KMS-11 (cell line): ENCODE measurements around the gene RALGPS1.

Source experiments
- H2AFZ ChIP-seq: fragments of 200-600 bp; sonication (generic); 2 replicates; pipeline ENCODE4 v1.6.1; 2016; ENCODE audit warnings: antibody characterized with exemption, mixed run types, low read depth
- H3K27ac ChIP-seq: fragments of 200-600 bp; sonication (generic); 2 replicates; pipeline ENCODE4 v1.6.1; 2016; ENCODE audit warnings: mild to moderate bottlenecking, mixed run types
- H3K27me3 ChIP-seq: fragments of 200-600 bp; sonication (generic); 2 replicates; pipeline ENCODE4 v1.6.1; 2017; ENCODE audit warnings: mild to moderate bottlenecking, low read depth, mixed run types, moderate library complexity; ENCODE audit not compliant: insufficient read depth
- H3K36me3 ChIP-seq: fragments of 200-600 bp; sonication (generic); 2 replicates; pipeline ENCODE4 v1.6.1; 2017; ENCODE audit warnings: mild to moderate bottlenecking, mixed run types; ENCODE audit not compliant: insufficient read depth
- H3K4me1 ChIP-seq: fragments of 200-600 bp; sonication (generic); 2 replicates; pipeline ENCODE4 v1.6.1; 2016; ENCODE audit warnings: mild to moderate bottlenecking, low read depth, mixed run types; ENCODE audit not compliant: poor library complexity, severe bottlenecking
- H3K4me2 ChIP-seq: fragments of 200-600 bp; sonication (generic); 2 replicates; pipeline ENCODE4 v1.7.0; 2016; ENCODE audit warnings: mild to moderate bottlenecking, mixed run types
- H3K4me3 ChIP-seq: fragments of 200-600 bp; sonication (generic); IDR thresholded peaks from 2 replicates; pipeline ENCODE4 v1.6.1; 2017; ENCODE audit warnings: low read depth, low read length, mixed read lengths; ENCODE audit not compliant: insufficient read depth
- H3K79me2 ChIP-seq: fragments of 200-600 bp; sonication (generic); 2 replicates; pipeline ENCODE4 v1.6.1; 2016; ENCODE audit warnings: low read depth, mixed run types; ENCODE audit not compliant: insufficient read depth
- H3K9ac ChIP-seq: fragments of 200-600 bp; sonication (generic); 2 replicates; pipeline ENCODE4 v1.6.1; 2016; ENCODE audit warnings: mild to moderate bottlenecking, mixed run types
- H4K20me1 ChIP-seq: fragments of 200-600 bp; sonication (generic); 2 replicates; pipeline ENCODE4 v1.6.1; 2016; ENCODE audit warnings: mild to moderate bottlenecking, mixed run types; ENCODE audit not compliant: insufficient read depth
- CTCF ChIP-seq: fragments of 200-600 bp; sonication (generic); conservative IDR thresholded peaks from 2 replicates; pipeline ENCODE4 v1.6.1; 2017; ENCODE audit warnings: low read depth, mild to moderate bottlenecking, antibody characterized with exemption, low read length, moderate library complexity, mixed read lengths

RALGPS1 gene

GRCh38 chr9:127232833-127233549 is 318.4 kb downstream of the RALGPS1 start:
- no peak overlapping the region for H2AFZ ChIP-seq
- H3K27me3 ChIP-seq: no peaks in the 10 kb centered on the region
- H4K20me1 ChIP-seq: no peaks in the 10 kb centered on the region
- H3K4me2 ChIP-seq: no peak overlapping the region
- H3K4me1 ChIP-seq: peaks cover 3% of the 10 kb centered on the region
- H3K27ac ChIP-seq: no peak overlapping the region
- no peak overlapping the region for H3K9ac ChIP-seq
- H3K4me3 ChIP-seq: no peak overlapping the region
- no peak for TF ChIP-seq CTCF
- H3K36me3 ChIP-seq: no peaks in the 10 kb centered on the region
- no peaks in the 10 kb centered on the region for H3K79me2 ChIP-seq

- Histone ChIP-seq H3K4me1 (peaks cover 3% of the 10 kb centered on the region), H3K4me2 (no peak overlapping the region), H3K79me2 (no peaks in the 10 kb centered on the region), H2AFZ (no peak overlapping the region), H3K36me3 (no peaks in the 10 kb centered on the region), H3K27me3 (no peaks in the 10 kb centered on the region), H3K4me3 (no peak overlapping the region), H3K27ac (no peak overlapping the region), H3K9ac (no peak overlapping the region), H4K20me1 (no peaks in the 10 kb centered on the region)
- no peak for TF ChIP-seq CTCF
These were observed 319.0 kb downstream of the RALGPS1 start for GRCh38 chr9:127233550-127233949.

GRCh38 chr9:127233989-127234388 is 319.4 kb downstream of the RALGPS1 start:
- H3K27ac ChIP-seq: no peak overlapping the region
- H3K36me3 ChIP-seq: no peaks in the 10 kb centered on the region
- H3K9ac ChIP-seq: no peak overlapping the region
- no peaks in the 10 kb centered on the region for H4K20me1 ChIP-seq
- no peak overlapping the region for H3K4me3 ChIP-seq
- peaks cover 3% of the 10 kb centered on the region for H3K4me1 ChIP-seq
- H3K79me2 ChIP-seq: no peaks in the 10 kb centered on the region
- H3K27me3 ChIP-seq: no peaks in the 10 kb centered on the region
- TF ChIP-seq CTCF: no peak
- H3K4me2 ChIP-seq: no peak overlapping the region
- no peak overlapping the region for H2AFZ ChIP-seq

- Histone ChIP-seq H3K36me3 (no peaks in the 10 kb centered on the region), H3K4me1 (peaks cover 2% of the 10 kb centered on the region), H3K27me3 (no peaks in the 10 kb centered on the region), H4K20me1 (no peaks in the 10 kb centered on the region), H3K4me2 (no peak overlapping the region), H3K27ac (no peak overlapping the region), H3K4me3 (no peak overlapping the region), H3K79me2 (no peaks in the 10 kb centered on the region), H2AFZ (no peak overlapping the region), H3K9ac (no peak overlapping the region)
- TF ChIP-seq CTCF: no peak
These were observed 323.2 kb downstream of the RALGPS1 start for GRCh38 chr9:127237801-127238200.
